OCI-M2 (cell line): Measurements from ENCODE around the gene SAPCD2.

Experiments used
- DNase-seq: peaks from one replicate; lab custom pipeline; 2025; ENCODE audit not compliant: unreplicated experiment; lab: John Stamatoyannopoulos, UW

SAPCD2 gene

DNA sequence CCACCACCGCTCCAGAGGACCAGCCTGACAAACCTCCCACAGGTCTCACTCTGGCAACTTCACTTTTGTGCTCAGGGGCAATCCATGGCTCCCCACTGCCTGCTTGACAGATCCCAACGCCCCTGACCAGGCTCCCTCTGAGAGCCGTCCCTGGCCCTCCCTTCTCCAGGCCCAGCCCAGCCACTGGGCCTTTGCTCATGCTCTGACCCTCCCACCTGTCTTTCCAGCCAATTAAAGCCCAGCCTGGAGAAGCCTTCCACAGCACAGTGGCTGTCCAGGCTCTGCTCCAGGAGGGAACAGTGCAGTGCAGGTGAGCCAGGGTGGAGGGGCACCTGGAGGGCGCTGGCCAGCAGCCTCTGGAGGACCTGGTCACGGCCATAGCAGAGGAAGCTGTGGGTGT lies 19.8 kb downstream of the SAPCD2 start:
- no peak for DNase-seq

DNA sequence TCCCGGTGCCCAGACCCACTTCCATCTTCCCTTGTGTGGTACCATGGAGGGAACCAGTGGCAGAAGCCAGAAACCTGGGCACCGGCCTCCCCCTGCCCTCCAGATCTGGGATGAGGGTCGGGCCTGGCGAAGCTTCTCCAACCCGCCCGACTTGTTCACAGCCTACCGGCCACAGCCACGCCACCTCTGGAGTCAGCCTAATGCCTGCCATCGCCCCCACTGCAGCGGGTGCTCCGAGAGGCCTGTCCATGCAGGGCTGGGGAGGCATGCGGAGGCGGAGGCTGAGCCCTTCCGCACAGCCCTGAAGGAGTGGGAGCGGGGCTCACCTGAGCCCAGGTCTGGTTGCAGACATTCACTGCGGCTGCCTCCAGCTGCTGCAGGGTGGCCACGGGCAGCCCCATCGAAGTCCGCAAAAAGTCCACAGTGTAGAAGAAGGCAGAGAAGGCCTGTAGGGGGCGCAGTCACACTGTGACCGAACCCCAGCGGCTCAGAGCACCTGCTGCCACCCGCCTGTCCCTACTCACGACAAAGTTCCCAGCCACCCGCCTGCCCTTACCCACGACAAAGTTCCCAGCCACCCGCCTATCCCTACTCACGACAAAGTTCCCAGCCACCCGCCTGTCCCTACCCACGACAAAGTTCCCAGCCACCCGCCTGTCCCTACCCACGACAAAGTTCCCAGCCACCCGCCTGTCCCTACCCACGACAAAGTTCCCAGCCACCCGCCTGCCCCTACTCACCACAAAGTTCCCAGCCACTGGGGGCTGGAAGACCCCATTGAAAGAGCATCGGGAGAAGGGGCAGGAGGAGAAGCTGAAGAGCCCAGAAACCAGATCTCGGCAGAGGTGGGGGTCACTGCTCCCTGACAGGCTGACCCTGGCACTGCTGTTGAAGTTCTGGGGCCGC lies 20.6 kb downstream of the SAPCD2 start:
- no peak for DNase-seq

DNA sequence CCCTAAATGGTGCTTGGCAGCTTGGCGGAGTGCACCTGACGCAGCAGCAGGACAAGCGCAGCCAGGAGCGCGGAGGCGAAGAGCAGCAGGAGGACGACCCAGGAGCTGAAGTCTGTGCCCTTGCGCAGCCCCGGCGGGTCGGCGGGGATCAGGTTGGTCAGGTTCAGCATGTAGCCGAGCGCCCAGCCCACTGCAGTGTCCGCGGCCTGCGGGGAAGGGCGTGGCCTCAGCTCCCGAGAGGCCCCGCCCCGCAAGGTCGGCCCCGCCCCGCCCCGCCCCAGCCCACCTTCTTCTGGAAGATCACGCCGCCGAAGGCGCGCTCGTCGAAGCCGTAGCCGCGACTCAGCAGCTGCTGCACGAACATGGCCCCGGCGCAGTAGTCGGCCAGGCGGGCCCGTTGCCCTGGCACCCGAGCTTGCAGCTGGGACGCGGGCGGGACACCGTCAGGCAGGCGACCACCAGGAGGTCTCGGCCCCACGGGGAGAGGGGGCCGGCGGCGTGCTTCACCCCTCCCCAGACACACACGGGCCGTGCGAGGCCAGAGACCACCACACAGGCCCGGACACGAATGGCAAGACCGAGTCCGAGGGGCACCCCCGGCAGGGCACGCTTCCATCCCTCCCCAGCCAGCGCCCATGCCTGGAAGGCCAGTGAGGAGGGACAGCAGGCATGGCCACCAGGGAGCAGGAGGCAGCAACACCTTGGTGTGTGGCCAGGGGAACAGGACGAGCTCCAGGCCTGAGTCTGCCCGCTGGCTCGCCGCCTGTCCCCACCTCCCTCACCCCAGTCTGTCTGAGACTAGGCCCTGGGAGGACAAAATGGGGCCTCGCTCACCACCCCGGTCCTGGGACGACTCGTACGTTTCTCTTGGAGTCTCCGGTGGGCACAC lies 21.5 kb downstream of the SAPCD2 start:
- DNase-seq: no peak

DNA sequence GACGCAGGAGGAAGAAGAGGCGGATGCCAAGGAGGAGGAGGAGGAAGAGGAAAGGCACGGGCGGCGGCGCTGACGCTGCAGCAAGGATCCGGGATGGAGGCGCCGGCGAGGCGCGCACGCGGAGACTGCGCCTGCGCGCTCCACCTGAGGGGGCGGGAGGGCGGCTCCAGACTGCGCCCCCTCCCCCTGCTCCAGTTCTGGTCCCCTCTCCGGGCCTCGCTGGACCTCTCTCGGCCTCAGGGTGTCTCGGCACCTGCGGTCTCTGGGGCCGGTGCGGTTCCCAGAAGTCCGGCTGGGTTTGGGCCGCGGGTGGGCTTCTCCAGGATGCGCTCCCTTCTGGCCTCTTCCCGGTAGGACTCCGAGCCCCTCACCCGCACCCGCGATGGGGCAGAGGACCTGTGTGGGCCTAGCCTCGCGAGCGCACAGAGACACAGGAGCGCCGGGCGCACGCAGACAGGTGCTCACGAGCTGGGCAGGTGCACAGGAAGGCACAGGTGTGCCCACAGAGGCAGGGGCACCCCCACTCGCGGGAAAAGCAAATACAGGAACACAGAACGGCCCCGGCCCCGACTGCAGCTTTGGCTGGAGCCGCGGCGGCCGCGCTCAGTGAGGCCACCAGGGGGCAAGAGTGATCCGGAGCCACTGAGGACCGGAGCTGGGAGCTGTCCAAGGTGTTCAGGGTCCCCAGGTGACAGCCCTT lies 24.1 kb downstream of the SAPCD2 start, which contains the start of gene NPDC1:
TSS of gene NPDC1 (minus strand) at position 90 of the 700 bp plus-strand sequence. CDS start 188 bp downstream, outside the sequence.
- DNase-seq: peak; percentile 57

DNA sequence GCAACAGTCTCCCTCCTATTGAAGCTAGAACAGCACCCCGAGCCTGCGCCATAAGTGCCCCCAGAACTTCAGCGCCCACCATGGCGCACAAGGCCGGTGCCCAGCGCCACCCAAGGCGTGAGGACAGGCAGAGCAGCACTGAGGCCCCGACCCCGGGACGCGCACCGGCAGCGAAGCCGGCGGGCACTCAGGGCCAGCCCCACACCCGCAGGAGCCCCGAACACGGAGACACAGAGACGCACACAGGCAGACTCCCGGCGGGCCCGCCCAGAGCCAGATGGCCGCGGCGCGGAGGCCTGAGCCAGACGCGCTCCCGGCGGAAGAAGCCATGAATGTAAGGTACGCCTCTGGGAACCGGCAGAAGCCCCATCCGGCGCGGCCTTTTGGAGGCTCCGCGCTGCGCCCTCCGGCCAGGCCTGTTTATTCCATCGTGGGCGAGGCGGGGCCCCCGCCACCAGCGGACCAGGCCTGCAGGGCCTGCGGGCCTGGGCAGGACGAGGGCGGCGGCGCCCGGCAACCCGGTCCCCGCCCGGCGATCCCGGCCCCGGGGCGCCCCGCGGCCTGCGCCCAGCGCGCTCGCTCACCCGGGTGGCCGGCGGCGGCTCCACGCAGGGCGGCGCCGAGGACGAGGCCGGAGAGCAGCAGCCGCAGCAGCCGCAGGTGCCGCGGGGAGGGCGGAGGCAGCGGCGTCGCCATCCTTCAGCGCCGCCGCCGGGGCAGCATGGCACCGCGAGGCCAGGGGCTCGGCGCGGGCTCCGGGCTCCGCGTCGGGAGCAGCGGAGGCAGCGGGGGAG lies 24.9 kb downstream of the SAPCD2 start:
- no peak for DNase-seq

DNA sequence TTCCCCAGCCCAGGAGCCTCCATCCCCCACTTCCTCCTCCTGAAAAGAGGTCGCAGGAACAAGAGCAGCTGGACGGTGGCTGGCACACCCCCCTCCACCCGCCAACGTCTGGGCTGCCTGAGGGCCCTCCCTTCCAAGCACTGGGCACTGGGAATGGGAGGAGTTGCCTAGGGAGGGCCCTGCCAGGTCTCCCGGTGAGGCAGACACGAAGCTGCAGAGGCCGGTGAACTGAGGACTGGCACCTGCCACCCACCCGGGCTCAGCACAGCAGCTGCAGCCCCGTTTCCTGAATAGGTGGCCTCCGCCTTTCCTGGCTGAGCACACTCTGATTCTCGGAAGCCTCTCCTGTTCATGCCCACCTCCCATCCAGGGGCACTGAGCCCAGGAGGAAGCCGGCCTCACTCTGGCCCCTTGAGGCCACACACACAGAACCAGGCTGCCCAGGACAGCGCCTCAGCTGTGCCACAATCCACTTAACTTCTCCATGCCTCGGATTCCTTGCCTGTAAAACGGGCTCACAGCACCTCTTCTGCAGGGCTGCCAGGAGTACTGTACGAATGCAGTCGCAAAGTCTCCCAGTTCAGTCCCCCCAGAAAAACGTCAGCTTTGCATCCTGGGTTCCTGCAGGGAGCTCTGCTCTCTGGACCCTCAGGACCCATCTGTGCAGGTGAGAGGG lies 25.7 kb downstream of the SAPCD2 start:
- DNase-seq: no peak

DNA sequence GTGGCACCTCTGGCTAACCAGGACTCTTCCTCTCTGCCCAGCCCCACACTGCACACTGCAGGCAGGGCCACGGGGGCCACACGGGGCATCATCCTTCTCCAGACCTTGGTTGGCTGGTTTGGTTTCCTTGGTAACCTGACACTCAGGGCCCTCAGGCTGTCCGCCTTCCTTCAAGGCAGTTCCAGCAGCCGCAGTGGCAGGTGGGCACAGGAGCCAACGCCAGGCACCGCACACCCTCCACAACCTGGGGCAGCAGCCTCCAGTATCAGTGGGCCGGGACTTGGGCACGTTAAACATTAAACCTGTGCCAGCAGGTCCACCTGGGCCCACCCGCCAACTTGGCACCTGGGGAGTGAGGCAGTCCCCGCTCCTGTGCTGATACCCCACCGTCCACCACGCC lies 26.3 kb downstream of the SAPCD2 start:
- no peak for DNase-seq

DNA sequence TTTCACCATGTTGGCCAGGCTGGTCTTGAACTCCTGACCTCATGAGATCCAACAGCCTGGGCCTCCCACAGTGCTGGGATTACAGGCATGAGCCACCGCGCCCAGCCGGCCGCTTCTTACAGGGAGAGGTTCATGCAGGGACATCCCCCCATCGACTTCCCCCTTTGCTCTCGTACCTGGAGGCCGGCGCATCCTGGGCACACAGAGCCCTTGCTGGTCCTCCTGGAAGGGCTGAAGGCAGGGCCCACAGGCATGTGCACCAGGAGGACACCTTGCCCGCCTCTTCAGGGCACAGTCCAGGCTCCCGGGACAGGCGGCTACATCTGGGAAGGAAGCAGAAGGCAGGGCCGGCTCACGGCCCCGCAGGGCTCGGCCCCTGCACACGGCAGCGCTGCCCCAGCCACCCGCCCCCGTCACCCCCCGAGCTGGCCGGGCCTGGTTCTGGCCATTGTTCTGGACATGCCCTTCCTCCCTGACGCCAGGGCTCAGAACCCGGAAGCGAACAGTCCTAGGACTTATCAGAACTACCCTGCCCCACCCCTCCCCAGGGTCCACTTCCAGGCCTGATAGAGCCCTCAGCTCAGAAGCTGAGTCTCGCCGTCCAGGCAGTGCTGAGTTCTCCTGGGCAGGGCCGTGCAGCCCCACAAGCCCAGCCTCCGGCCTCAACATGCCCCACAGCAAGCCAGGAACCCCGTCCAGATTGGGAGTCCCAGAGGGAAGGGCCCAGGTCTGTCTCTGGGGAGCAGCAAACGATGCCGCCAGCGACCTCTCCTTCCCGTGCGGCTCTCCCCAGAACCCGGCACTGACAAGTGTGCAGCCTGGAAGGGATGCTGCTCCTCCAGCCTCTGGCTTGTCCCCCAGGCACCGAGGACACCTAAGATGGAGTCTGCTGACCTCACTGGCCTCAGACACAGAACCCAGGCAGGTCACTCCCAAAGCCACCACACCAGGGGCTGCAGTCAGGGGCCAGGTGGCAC lies 27.3 kb downstream of the SAPCD2 start:
- DNase-seq: no peak

DNA sequence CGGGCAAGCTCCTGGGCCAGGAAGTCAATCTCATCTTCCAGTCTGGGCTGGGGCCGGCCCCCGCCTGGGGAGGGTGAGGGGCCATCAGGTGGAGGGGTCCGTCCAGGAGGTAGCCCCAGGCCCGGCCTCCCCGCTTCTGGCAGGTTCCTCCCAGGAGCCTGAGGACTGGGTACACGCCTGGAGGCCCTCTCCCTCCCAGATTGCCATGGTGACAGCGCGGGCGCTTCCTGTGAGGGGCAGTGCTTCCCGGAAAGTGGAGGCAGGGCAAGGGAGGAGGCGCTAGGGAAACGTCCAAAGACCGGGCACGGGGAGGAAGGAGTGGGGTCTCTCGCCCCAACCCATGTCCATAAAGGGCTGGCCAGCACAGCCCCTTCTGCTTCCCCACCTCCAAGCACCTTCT lies 29.2 kb downstream of the SAPCD2 start:
- DNase-seq: no peak

DNA sequence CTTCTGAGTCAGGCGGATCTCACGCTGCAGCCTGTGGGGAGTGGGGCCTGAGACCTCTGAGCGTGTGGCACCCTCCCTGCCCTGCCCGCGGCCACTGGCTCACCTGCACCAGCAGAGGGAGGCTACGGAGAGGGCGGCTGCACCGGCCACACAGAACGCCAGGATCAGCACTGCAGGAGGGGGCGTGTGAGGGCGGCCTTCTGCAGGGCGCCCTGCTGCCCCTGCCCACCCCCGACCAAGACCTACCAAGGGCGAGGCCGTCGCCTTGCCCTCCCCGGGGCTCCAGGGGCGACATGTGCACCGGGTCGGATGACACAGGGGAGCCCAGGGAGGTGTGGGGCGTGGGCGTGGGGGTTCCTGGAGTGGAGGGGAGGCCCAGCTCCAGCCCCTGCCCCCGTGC lies 29.8 kb downstream of the SAPCD2 start:
- no peak for DNase-seq

DNA sequence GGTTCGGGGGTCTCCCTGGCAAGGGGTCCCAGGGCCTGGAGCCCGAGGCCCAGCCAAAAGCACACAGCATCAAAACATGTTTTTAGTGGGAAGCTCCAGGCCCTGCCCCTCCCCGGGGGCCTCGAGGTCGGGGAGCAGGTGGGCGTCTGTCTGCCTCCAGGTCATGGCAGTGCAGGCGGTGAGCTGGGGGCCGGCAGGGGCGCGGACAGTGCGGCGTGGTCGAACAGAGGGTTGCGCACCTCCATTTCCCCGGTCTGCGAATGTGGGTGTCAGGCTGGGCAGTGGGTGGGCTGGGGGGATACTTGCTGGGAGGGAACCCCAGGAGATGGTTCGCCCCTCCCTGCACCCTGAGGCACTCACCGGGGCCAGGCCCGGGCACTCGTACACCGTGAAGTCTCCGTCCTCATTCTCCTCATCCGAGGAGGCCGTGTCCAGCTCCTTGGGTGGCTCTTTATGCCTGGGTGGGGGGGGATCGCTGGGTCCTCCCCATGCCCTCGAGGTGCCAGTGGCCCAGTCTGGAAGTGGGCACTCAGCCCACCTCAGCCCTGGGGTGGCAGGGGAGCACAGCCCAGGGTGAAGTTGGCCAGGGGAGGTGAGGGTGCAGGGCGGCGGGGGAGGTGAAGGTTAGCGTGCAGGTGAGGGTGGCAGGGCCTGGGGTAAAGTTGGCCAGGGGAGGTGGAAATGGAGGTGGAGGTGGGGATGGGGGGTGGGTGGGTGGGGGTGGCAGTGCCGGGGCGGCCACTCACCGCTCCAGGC lies 30.6 kb downstream of the SAPCD2 start:
- no peak for DNase-seq

DNA sequence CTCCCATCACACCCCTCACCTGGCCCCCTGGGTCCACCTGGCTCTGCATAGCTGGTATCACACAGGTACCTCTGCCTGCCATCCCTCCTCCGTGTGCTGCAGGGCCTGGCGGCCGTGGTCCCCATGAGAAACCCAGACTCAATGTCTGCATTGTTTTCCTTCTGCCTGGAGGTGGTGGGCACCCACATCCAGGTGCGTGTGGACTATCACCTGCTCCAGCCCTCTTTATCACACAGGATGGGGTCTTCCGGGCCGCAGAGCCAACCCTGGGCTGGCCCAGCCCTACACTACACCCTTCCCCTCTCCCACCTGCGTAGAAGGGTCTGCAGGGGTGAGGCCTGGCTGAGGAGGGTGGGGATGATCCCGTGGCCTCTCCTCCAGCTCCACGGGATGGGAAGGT lies 31.4 kb downstream of the SAPCD2 start:
- no peak for DNase-seq

DNA sequence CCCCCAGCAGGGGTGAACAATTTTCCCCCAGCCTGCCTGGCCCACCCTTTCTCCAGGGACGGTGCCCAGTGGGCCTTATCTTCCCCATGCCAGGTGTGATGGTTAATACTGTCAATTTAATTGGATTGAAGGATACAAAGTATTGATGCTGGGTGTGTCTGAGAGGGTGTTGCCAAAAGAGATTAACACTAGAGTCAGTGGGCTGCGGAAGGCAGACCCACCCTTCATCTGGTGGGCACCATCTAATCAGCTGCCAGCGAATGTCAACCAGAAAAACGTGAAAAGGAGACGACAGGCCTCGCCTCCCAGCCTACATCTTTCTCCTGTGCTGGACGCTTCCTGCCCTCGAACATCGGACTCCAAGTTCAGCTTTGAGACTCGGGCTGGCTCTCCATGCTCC lies 32.9 kb downstream of the SAPCD2 start:
- no peak for DNase-seq

DNA sequence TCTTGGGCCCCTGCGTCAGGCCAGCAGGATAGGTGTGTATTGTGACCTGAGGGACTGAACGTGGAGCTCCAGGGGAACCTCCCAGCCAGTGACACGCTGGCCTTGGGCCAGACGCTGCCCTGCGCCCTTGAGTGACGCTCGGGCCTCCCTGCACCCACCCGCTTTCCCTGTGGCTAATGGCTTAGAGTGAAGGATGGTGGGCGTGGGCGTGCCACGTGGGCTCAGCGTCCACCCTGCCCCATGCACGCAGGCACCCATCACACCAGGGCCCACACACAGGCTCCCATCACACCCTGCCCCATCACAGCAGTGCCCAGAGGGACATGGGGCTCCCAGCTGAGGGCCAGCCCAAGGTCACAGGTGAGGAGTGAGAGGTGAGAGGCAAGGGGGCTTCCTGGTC lies 33.3 kb downstream of the SAPCD2 start:
- DNase-seq: no peak

DNA sequence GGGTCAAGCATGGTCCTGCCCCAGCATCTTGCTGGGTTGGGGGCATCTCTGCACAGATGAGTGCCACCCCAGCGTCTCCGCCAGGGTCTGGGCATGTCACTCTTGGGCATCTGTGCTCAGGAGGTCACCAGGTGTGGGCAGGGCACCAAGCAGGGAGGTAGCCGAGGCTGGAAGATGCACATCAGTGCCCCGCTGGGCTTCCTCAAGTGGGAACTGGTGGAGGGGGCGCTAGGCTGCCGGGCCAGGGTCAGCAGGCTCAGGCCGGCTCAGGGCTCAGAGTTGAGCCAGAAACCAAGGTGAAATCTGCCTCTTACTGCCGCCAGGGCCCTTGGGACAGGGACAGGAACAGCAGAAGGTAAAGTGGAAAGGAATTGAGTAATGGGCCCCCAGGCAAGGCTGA lies 34.4 kb downstream of the SAPCD2 start:
- no peak for DNase-seq

DNA sequence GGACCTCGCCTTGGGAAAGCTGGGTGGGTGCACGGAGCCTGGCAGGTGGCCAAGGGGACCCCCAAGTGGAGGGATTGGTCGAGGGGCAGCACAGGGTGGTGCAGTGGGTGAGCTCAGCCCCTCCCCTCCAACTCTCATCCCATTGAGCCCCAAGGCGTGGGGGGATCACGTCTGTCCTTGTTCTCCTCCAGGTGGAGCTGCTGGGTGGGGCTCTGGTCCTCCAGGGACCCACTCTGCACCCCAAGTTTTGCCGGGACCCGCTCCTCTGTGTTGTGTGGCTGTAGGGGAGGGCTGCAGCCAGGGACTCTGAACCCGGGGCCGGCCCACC lies 34.9 kb downstream of the SAPCD2 start:
- DNase-seq: no peak

DNA sequence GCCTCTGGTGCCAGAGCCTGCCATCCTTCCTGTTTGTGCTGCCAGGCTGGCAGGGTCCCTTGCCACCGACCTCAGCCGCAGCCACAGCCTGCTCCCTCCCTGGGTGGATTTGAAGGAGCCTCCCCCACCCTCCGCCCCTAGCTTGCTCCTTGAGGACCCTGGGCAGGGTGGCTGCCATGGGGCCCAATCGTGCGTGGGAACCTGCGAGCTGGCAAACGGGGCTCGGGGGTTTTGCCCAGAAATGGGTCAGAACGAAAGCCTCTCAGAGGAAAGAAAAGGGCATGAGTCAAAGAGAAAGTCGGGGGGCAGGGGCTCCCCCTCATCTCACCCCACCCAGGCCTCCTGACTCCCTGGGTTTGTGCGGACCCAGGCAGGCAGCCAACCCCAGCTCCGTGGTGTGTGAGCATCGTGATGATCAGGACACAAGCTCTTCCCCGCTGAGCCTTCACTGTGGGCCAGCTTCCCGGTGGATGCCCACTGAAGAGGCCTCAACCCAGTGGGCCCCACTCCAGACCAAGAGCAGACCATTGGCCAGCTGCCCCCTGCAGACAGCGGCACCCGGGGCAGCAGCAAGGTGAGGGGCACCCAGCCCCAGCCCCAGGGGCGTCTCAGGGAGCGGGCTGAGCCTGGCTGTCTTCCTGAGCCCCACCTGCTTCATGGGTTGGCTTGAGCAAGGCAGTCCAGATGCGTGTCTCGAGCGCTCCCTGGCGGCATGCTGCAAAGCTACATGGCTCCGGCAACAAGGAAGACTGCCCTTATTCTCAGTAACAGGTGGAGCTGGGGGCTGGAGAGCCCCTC lies 35.4 kb downstream of the SAPCD2 start:
- DNase-seq: peak; percentile 22
